ENCODE results near the gene FRMD8. TPM values are rescaled to one million over a fixed set of nuclear protein-coding genes. Genes with fewer than 3 reads are reported as not detected.
A peak's percentile ranks its signal among the peaks of the same experiment; 100 is the strongest.

Gene FRMD8, protein sequence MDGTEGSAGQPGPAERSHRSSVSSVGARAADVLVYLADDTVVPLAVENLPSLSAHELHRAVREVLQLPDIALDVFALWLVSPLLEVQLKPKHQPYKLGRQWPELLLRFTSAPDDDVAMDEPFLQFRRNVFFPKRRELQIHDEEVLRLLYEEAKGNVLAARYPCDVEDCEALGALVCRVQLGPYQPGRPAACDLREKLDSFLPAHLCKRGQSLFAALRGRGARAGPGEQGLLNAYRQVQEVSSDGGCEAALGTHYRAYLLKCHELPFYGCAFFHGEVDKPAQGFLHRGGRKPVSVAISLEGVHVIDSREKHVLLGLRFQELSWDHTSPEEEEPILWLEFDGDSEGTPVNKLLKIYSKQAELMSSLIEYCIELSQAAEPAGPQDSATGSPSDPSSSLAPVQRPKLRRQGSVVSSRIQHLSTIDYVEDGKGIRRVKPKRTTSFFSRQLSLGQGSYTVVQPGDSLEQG
- 8.4 TPM for total RNA-seq
- long read RNA-seq, transcript FRMD8-201 (11 exons, 3,723 nt) = major isoform, 18 of 42 reads
- long read RNA-seq, transcript FRMD8-203 (10 exons, 1,818 nt) = minor isoform, 13 of 42 reads
- long read RNA-seq, partial matches to known transcripts = 7 of 42 reads
- long read RNA-seq, other reads (novel, unspliced or antisense) = 3 of 42 reads

DNA sequence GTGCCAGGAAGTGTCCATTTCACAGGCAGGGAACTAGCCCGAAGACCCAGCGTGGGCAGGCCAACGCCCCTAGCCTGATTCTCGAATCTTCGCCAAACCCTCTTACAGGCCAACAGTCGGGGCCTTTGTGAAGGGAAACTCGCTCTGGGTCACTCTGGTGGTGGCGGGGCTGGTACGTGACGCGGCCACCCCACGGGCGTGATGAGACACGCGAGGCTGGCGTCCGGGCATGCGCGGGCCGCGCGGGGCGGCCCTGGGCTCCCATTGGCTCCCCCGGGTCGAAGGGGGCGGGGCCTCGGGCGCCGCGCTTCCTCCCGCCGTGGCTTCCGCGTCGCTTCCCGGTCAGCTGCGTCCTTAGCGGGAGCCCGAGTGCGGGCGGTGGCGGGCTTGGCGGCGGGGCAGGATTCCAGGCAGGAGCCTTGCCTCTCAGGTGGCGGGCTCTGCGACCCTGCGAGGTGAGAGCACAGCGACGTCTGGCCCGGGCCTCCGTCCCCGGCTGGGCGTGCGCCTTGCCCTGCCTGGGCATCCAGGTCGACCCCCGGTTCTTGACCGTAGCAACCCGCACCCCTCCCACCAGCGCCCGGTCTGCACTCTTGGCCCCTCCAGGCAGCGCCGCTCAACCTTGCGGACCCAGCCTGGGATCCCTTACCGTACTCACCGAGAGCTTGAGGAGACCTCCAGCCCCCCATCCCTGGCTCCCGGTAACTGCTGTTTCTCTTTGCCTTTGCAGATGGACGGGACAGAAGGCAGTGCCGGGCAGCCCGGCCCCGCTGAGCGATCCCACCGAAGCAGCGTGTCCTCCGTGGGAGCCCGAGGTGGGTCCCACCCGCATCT, at the start of gene FRMD8:
Gene FRMD8, plus strand, starts transcription at position 331 of the 834 bp plus-strand sequence. Its CDS starts 400 bp downstream, at position 731.
- Histone ChIP-seq H3K9me3 (replicated peaks) (no peaks in the 10 kb centered on the region), H3K36me3 (no peaks in the 10 kb centered on the region), H3K27me3 (ENCODE audit: low read depth) (no peaks in the 10 kb centered on the region), H3K4me3 (peak within 1 kb of the TSS; percentile 80), H3K27ac (replicated peaks) (peak within 1 kb of the TSS; percentile 97), H3K4me1 (peaks cover 99% of the 10 kb centered on the region)
- intact Hi-C loops (cut with micrococcal nuclease) = no loop called here
- TF ChIP-seq, protein P1, sequence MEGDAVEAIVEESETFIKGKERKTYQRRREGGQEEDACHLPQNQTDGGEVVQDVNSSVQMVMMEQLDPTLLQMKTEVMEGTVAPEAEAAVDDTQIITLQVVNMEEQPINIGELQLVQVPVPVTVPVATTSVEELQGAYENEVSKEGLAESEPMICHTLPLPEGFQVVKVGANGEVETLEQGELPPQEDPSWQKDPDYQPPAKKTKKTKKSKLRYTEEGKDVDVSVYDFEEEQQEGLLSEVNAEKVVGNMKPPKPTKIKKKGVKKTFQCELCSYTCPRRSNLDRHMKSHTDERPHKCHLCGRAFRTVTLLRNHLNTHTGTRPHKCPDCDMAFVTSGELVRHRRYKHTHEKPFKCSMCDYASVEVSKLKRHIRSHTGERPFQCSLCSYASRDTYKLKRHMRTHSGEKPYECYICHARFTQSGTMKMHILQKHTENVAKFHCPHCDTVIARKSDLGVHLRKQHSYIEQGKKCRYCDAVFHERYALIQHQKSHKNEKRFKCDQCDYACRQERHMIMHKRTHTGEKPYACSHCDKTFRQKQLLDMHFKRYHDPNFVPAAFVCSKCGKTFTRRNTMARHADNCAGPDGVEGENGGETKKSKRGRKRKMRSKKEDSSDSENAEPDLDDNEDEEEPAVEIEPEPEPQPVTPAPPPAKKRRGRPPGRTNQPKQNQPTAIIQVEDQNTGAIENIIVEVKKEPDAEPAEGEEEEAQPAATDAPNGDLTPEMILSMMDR (IDR thresholded peaks at IDR 0.05; ENCODE audit: borderline replicate concordance) = no peak
- peak; percentile 95 for DNase-seq

DNA sequence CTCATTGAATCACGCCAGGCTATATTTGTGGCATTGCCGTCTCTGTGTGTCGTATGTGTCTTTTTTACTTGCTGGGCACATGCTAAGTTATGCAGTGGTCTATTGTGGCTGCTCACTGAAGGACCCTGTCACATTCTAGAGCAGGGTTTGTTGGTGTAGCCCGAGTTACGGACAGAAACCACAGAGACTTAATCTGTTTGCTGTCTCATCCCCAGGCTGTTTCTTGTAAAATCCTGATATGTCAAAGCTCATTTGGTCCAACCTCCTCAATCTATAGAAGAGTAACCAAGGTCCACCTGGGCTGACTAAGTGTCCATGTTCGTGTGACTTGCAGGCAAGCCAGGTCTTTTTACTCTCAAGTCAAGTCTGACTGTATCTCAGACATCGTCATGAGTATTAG, 47.8 kb upstream of the FRMD8 start:
- no peak for DNase-seq
- H3K4me3 ChIP-seq = no peak overlapping the region
- no peaks in the 10 kb centered on the region for H3K27me3 ChIP-seq (ENCODE audit: low read depth)
- no peaks in the 10 kb centered on the region for H3K9me3 ChIP-seq (replicated peaks)
- H3K27ac ChIP-seq (replicated peaks) = no peak overlapping the region
- H3K36me3 ChIP-seq = peaks cover 52% of the 10 kb centered on the region
- TF ChIP-seq, protein P1 (IDR thresholded peaks at IDR 0.05; ENCODE audit: borderline replicate concordance) = no peak
- H3K4me1 ChIP-seq = peaks cover 90% of the 10 kb centered on the region
- intact Hi-C loops (cut with micrococcal nuclease) = no loop called here

DNA sequence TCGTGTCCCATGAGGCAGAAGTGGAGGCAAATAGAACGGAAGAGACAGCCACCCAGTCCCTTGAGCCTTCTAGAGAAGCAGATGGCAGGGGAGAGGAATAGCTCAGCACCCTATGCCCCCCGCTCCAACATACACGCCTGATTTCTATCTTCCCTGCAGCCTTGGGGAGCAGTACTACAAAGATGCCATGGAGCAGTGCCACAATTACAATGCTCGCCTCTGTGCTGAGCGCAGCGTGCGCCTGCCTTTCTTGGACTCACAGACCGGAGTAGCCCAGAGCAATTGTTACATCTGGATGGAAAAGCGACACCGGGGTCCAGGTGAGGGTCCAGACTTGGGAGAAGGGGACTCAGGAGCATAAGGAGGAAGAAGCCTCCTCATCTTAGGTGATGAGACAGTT, 46.2 kb upstream of the FRMD8 start:
- no peak overlapping the region for H3K27ac ChIP-seq (replicated peaks)
- H3K4me3 ChIP-seq = no peak overlapping the region
- no peaks in the 10 kb centered on the region for H3K9me3 ChIP-seq (replicated peaks)
- peaks cover 68% of the 10 kb centered on the region for H3K36me3 ChIP-seq
- no peaks in the 10 kb centered on the region for H3K27me3 ChIP-seq (ENCODE audit: low read depth)
- intact Hi-C loops (cut with micrococcal nuclease) = no loop called here
- no peak for DNase-seq
- TF ChIP-seq, protein P1 (IDR thresholded peaks at IDR 0.05; ENCODE audit: borderline replicate concordance) = no peak
- H3K4me1 ChIP-seq = peaks cover 75% of the 10 kb centered on the region

DNA sequence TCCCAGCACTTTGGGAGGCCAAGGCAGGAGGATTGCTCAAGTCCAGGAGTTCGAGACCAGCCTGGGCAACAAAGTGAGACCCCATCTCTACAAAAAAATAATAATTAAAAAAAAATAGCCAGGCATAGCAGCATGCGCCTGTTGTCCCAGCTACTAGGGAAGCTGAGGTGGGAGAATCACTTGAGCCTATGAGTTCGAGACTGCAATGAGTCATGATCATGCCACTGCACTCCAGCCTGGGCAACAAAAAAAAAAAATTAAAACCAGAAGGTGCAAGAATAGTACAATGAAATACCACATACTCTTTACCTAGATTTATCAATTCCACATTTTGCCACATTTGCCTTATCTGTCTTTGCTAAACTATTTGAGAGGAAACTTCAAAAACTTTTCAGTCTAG, 44.6 kb upstream of the FRMD8 start:
- intact Hi-C loops (cut with micrococcal nuclease) = no loop called here
- Histone ChIP-seq H3K27ac (replicated peaks) (peak overlapping the region; percentile 61), H3K36me3 (peaks cover 75% of the 10 kb centered on the region)

DNA sequence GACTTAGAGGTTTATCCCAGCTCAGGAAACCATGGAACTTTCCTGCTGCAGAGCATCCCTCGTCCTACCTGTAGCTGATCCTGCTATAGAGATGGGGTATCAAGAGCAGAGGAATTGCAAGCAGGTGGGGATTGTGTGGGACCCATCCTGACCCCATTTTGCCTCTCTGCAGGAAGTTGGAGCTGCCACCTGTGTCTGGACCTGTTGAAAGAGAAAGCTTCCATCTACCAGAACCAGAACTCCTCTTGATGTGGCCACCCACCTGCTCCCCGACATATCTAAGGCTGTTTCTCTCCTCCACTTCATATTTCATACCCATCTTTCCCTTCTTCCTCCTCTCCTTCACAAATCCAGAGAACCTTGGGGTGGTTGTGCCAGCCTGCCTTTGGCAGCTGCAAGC, 34.9 kb upstream of the FRMD8 start:
- no peak overlapping the region for H3K4me3 ChIP-seq
- H3K36me3 ChIP-seq = peaks cover 62% of the 10 kb centered on the region
- intact Hi-C loops (cut with micrococcal nuclease) = no loop called here

More for the DNA sequence above, 44.6 kb upstream of the FRMD8 start:
- H3K4me1 ChIP-seq = peaks cover 61% of the 10 kb centered on the region
- TF ChIP-seq, protein P1 (IDR thresholded peaks at IDR 0.05; ENCODE audit: borderline replicate concordance) = no peak
- no peak for DNase-seq
- H3K27me3 ChIP-seq (ENCODE audit: low read depth) = no peaks in the 10 kb centered on the region
- no peaks in the 10 kb centered on the region for H3K9me3 ChIP-seq (replicated peaks)
- no peak overlapping the region for H3K4me3 ChIP-seq

More for the DNA sequence above, 34.9 kb upstream of the FRMD8 start:
- Histone ChIP-seq H3K9me3 (replicated peaks) (no peaks in the 10 kb centered on the region), H3K4me1 (peaks cover 30% of the 10 kb centered on the region), H3K27me3 (ENCODE audit: low read depth) (peaks cover 8% of the 10 kb centered on the region), H3K27ac (replicated peaks) (no peak overlapping the region)
- TF ChIP-seq, protein P1 (IDR thresholded peaks at IDR 0.05; ENCODE audit: borderline replicate concordance) = no peak
- no peak for DNase-seq
